ENCODE data around the gene PMEL. TPM values are rescaled to one million over a fixed set of nuclear protein-coding genes. Genes with fewer than 3 reads are reported as not detected.

The PMEL gene
- total RNA-seq, 1 donor from 2014 or later: 0.83 TPM

Other genes with a start within 250 kb of the PMEL start
- 119 TPM for gene BLOC1S1, start 250.0 kb downstream of the PMEL start, total RNA-seq
- gene RDH5, start 245.6 kb downstream of the PMEL start, total RNA-seq: 10.1 TPM
- gene CD63, start 237.0 kb downstream of the PMEL start, total RNA-seq: 723 TPM
- gene GDF11, start 222.9 kb downstream of the PMEL start, total RNA-seq: 6.0 TPM
- gene SARNP, start 148.3 kb downstream of the PMEL start, total RNA-seq: 48.0 TPM
- 11.6 TPM for gene ORMDL2, start 148.0 kb downstream of the PMEL start, total RNA-seq
- 17.2 TPM for gene DNAJC14, start 136.5 kb downstream of the PMEL start, total RNA-seq
- 3.4 TPM for gene MMP19, start 123.1 kb downstream of the PMEL start, total RNA-seq
- gene PYM1, start 38.1 kb downstream of the PMEL start, total RNA-seq: 14.3 TPM
- gene DGKA, start 34.9 kb downstream of the PMEL start, total RNA-seq: 9.5 TPM
- gene CDK2, start 788 bp upstream of the PMEL start, total RNA-seq: 7.9 TPM
- 111 TPM for gene RAB5B, start 8.0 kb upstream of the PMEL start, total RNA-seq
- gene SUOX, start 31.2 kb upstream of the PMEL start, total RNA-seq: 29.7 TPM
- gene IKZF4, start 55.0 kb upstream of the PMEL start, total RNA-seq: 7.0 TPM
- gene RPS26, start 75.9 kb upstream of the PMEL start, total RNA-seq: 34.6 TPM
- 4.8 TPM for gene ERBB3, start 114.1 kb upstream of the PMEL start, total RNA-seq
- gene PA2G4, start 138.5 kb upstream of the PMEL start, total RNA-seq: 68.0 TPM
- gene RPL41, start 150.6 kb upstream of the PMEL start, total RNA-seq: 1,888 TPM
- 5.8 TPM for gene ZC3H10, start 152.2 kb upstream of the PMEL start, total RNA-seq
- gene ESYT1, start 162.2 kb upstream of the PMEL start, total RNA-seq: 27.0 TPM
- 42.7 TPM for gene MYL6B, start 186.5 kb upstream of the PMEL start, total RNA-seq
- gene MYL6, start 192.3 kb upstream of the PMEL start, total RNA-seq: 513 TPM
- gene SMARCC2, start 223.4 kb upstream of the PMEL start, total RNA-seq: 63.4 TPM